GM18867 (cell line): ENCODE data around the gene TAF11.
A peak's percentile ranks its signal among the peaks of the same experiment; 100 is the strongest.
"Not testable (repeated sequence)": the region's sequence is repeated elsewhere in the genome, so short reads cannot be mapped to it uniquely, and the experiment has no call there.

ENCODE experiments used
- ATAC-seq: cut with Tn5 transposase; IDR thresholded peaks from one replicate; pipeline ENCODE4 v1.9.1; 2021; ENCODE audit warnings: mild to moderate bottlenecking, moderate library complexity; ENCODE audit not compliant: unreplicated experiment

Gene TAF11

DNA sequence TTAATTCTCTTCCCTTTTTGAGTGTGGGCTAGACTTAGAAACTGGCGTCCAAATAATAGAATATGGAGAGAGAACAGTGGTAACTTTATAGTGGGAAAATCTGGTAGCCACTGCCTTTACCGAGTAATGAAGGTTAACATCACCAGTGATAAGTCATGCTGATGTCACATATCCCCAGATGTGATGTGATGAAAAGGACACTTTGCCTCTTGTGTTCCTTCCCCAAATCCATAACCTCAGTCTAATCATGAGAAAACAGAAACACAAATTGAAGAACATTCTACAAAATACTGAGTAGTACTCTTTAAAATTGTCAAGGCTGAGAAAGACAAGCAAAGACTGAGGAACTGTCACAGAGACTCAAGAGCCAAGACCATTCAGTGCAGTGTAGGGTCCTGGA lies 19.0 kb upstream of the TAF11 start:
- no peak for ATAC-seq

DNA sequence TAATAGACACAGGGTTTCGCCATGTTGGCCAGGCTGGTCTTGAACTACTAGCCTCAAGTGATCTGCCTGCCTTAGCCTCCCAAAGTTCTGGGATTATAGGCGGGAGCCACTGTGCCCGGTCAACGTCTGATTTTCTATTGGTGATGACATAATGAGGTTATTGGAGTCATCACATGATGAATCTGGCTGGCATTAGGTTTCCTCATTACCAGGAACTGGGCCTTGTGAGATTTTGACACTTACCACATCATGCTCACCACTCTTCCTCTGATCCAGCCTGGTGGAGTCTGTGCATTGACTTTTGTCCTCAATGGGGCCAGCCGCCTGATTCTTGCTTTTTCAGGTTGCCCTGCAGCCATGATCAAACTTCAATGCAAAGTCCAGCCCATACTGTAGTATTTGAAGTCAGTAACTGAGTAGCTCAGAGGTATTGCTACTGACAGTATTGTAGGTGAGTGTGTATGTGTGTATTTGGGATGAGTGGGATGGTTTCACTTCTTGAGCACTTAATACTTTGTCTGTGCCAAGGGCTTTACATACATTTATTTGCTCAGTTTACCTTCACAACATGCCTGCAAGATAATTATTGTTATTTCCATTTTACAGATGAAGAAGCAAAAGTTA lies 17.3 kb upstream of the TAF11 start:
- no peak for ATAC-seq

DNA sequence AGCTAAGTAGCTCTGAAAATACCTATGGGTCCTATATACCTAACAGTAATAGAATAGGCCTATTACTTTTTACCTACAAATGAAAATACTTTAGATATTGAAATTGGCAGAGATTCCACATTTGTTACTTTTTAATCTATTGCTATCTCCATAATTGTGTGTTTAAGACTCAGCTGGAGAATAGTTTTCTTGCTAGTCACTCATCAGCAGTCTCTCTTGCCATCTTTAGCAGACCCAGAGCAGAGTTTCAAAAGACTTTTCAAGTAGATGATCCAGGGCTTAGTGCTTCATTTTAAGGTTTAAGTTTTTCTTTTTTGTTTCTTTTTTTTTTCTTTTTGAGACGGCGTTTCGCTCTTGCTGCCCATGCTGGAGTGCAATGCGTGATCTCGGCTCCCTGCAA lies 14.1 kb upstream of the TAF11 start:
- ATAC-seq = no peak

DNA sequence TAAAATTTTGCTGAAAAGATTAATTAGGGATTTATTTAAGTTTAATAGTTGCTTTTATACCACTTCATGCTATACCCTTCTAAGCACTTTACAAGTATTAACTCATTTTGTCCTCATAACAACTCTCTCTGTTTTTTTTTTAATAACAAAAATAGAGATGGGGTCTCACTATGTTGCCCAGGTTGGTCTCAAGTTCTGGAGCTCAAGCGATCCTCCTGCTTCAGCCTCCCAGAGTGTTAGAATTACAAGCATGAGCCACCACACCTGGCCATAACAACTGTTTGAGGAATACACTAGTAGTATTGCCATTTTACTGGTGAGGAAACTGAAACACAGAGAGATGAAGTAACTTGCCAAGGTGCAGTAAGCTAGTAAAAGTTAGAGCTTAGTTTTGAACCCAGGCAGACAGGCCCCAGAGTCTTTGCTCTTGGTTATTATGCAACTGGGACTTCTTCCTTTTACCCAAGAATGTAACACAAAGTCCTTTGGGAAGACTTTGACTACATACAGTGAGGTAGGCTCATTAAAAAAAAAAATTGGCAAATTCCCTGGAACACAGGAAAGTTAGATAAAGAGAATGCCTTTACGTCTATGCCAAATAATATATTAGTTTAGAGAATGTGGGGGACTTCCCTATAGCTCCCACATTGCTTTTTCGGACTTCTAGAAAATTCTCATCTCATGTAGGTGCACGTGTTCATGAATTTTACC lies 12.6 kb upstream of the TAF11 start:
- ATAC-seq = no peak

DNA sequence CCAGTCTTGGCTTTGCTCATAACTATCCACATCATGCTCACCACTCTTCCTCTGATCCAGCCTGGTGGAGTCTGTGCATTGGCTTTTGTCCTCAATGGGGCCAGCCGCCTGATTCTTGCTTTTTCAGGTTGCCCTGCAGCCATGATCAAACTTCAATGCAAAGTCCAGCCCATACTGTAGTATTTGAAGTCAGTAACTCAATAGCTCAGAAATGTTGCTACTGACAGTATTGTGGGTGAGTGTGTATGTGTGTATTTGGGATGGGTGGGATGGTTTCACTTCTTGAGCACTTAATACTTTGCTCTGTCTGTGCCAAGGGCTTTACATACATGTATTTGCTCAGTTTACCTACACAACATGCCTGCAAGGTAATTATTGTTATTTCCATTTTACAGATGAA lies 11.9 kb upstream of the TAF11 start:
- ATAC-seq = not testable (repeated sequence)

DNA sequence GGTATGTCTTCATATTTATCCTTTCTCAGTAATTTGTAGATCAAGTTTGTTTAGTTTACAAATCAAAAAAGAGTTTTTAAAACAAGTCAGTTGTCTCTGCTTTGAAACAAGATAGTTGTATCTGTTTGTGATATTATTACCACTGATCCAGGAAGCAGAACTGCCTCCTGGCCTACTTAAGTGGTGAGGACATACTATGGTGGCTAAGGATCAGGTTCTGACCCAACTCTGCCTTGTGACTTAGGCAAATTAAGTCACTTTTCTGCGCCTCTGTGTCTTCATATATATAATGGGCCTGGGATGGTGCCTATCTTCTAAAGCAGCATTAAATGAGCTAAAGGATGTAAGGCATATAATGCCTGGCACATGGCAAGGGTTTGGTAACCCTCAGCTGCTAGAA lies 9.9 kb upstream of the TAF11 start:
- no peak for ATAC-seq

DNA sequence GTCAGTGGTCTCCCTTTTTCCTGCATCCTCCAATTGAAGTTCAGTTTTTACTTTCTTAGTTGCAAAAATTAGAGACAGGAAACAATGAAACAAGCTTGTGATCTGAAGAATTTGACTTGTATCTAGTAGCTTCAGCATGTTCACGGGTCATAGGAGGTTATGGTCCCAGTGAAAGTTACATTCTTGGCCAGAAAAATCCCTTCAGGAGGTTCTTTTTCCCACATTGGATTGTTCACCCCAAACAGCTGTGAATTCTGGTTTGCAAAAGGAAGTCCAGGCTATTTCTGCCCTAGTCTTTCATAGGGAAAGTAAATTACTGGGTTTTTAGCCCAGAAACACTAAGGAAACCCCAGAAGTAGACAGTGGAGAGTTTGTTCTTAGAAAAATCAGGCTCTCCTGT lies 9.3 kb upstream of the TAF11 start:
- no peak for ATAC-seq

DNA sequence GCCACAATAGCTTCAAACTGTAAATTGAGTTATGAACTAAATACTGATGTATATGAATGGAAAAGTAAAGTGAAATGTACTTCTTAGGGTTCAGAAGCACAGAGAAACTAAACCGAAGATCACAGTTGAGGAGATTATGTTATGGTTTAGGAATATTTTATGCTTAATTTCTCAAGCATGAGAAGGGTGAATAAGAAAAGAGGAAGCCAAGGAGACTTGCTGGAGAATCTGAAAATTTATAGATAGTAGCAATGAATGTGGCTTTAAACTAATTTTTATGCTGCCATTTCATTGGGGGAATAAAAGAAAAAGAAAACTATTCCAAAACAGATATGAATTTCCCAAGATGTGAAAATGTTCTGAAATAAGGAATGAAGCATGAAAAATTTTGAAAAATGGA lies 6.9 kb upstream of the TAF11 start:
- no peak for ATAC-seq

DNA sequence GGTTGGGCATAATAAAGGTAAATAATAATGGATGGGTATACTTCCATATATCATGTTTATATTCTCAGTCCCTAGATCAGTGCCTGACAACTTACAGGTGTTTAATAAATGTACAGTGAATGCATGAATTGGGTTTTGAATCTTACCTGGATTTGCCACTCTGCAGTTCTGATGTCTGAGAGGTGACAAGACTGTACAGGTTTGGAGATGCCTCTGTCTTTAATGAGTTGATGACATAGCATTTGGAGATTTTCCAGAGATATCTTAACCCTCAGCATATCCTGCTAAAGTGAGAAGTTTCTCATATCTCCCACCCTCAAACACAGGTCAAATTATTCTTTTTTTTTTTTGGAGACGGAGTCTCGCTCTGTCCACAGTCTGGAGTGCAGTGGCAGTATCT lies 3.5 kb upstream of the TAF11 start:
- no peak for ATAC-seq

DNA sequence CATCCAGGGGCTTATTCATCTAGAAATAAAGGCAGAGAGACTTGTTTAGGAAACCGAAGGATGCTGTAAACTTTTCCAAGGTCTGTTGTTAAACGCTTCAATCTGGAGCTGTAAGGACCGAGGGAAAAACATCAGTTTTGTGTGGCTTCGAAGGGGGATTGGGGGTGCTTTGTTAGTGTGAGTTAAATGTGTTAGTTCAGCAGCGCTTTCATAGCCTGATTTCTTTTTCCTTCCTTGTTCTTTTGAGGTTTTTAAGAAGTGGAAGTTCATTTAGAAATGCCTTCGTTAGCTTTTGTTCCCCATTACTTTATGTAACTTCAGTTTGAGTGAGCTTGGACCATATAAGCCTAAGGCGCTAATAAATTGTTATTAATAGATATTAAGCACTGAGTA lies 2.7 kb upstream of the TAF11 start:
- ATAC-seq = no peak

DNA sequence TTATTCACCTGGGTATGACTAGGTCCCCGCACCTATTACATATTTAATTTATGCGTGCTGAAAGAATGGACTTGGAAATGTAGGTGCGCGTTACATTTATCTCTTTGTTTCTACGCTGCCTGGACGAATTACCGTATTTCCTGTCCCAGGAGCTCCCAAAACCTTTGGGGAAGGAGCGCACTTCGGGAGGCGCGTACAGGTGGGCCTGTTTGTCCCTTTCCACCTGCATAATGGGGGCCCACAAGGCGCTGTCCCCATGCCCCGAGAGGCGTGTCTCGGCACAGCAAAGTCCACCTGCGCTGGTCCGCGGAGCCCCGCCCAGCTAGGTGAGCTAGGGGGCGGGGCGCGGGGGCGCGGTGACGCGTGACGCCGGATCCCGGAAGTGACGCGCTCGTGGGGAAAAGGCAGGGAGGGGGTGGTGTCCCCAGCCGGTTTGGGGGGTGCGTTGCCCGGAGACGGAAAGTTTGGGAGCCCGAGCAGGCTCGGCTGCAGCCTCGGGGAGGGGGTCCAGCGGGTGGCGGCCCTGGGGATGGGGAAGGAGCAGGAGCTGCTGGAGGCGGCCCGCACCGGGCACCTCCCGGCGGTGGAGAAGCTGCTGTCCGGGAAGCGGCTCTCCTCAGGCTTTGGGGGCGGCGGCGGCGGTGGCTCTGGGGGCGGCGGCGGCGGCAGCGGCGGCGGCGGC lies 1.2 kb upstream of the TAF11 start, which contains the start of gene ANKS1A:
ANKS1A (plus strand) TSS at position 382 of the 682 bp plus-strand sequence; CDS start at position 530, 148 bp downstream.
- peak; percentile 60 for ATAC-seq

DNA sequence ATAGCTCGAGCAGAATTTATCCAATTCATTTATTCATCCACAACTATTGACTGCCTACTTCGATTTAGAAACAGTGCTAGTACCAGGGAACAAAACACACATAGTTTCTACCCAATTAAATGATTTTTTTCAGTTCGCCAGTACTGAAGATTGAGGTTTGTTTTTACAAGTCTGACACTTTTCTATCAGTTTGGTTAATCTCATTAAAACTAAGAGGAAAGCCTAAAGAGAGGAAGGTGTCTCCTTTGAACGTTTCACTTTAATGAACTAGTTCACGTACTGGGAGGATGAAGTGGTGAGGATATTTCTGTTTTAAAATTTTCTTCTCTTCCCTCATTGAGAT lies 643 bp upstream of the TAF11 start:
- no peak for ATAC-seq

DNA sequence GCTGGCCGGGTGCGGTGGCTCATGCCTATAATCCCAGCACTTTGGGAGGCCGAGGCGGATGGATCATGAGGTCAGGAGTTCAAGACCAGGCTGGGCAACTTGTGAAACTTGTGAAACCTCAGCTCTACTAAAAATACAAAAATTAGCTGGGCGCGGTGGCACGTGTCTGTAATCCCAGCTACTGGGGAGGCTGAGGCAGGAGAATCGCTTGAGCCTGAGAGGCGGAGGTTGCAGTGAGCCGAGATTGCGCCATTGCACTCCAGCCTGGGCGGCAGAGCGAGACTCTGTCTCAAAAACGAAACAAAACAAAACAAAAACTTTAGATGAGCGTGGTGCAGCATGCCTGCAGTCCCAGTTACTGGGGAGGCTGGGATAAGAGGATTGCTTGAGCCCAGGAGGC lies 2.0 kb downstream of the TAF11 start:
- ATAC-seq = not testable (repeated sequence)

DNA sequence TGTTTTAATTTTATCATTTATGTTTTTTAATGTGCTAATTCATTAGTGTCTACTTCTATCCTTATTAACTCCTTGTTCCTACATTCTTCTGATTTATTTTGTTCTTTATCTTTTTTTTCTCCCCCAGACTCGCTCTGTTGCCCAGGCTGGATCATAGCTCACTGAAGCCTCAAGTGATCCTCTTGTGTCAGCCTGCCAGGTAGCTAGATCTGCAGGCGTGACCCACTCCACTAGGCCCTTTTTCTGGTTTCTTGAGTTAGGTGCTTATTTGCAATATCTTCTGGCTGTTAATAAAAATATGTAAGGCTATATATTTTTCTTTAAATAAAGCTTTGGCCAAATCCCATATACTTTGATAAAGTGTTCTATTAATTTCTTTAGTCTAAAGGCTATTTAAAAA lies 2.8 kb downstream of the TAF11 start:
- ATAC-seq = no peak

DNA sequence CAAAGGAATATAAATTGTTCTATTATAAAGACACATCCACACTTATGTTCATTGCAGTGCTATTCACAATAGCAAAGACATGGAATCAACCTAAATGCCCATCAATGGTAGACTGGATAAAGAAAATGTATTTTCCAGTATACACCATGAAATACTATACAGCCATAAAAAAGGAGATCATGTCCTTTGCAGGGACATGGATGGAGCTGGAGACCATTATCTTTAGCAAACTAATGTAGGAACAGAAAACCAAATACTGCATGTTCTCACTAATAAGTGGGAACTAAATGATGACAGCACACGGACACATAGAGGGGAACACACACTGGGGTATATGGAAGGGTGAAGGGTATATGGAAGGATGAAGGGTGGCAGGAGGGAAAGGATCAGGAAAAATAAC lies 3.8 kb downstream of the TAF11 start:
- not testable (repeated sequence) for ATAC-seq

DNA sequence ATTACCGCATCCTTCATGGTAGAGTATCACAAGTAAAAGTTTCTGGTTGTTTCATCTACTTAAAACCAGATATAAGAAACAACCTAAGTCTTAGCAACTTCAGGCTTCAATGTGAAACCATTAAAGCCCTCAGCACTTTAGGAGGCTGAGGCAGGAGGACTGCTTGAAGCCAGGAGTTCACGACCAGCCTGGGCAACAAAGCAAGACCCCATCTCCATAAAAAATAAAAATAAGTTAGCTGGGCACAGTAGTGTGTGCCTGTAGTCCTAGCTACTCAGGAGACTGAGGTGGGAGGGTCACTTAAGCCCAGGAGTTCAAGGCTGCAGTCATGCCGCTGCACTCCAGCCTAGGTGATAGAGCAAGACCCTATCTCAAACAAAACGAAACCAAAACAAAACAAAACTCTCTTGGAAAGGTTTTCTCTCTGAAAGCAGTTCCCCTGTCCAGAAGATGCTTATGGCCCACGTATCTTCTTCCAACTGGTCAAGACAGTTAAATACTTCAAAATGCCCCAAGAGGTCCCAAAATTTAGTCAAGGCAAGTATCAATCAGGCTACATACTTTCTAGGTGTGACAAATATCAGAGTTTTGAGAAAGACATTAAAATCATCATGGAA lies 9.9 kb downstream of the TAF11 start:
- ATAC-seq = no peak

DNA sequence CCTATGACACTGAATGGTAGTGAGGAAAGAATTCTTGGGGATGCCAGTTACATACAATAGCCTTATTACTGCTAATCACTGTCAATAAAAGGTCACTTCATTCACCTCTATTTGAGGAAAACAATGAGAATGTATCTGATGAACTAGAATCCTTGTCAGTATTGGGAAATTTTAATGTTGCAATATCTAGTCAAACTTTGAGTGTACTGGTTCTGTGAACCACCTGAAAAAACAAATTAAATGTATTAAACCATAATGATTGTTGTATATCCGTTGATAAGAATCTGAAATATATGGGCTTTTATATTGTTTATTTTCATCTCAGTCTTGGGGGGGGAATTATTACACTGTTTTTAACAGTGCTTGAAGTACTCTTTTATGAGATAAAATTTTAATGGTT lies 10.6 kb downstream of the TAF11 start:
- ATAC-seq = no peak

DNA sequence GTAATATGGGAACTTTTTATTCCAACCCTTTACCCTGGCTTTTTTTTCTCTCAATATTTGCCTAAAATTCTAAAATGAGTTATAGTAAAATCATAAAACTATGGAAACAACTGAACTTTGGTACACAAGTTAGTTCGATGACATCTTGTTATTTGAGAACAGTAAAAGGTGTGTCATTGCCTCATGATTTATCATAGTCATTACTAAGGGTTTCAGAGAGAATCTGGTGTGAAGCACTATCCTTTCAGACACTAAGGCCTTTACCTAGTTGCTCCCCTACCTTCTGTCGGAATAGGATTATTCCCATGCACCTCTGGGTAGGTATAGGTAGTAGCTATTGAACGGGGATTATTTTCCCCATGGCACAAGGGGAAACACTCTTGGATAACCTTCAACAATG lies 11.4 kb downstream of the TAF11 start:
- no peak for ATAC-seq

DNA sequence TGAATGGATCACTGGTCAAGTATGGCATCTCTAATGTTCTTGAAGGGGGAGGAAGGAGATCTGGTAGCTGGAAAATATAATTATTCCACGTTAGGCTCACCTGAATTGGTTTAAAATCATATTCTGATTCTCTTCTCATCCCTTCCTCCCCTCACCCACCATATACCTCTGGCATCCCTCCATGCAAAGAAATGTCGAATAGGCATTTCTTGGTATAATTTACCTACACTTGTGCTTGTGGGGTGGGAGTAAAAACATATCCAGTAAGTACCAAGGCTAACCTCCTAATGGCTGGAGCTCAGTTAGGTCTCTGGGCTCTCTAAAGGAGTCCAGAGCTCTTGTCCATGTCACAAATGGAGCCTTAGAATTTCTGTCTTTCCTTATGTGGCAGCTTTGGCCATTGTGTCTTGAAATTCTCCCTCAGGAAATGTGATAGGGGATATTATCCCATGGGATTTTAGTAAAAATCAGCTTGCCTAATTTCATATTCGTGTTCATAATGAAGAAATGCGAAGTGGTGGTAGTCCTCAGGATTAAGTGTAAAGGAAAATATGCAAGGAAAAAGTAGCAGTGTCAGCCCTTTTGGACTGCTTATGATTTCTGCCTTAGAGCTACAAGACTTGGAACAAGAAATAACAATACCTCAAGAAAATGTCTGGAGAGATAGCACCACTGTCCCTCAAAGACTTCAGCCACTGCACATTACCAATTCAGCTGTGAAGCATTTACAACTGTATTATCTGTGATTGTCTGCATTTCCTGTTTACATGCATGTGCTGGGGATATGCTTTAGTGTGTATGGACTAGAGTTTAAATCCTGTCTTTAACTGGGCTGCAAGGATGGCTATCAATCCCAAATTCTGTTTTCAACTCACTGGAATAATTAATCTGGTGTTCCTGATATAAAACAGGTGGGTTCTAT lies 12.3 kb downstream of the TAF11 start:
- no peak for ATAC-seq

DNA sequence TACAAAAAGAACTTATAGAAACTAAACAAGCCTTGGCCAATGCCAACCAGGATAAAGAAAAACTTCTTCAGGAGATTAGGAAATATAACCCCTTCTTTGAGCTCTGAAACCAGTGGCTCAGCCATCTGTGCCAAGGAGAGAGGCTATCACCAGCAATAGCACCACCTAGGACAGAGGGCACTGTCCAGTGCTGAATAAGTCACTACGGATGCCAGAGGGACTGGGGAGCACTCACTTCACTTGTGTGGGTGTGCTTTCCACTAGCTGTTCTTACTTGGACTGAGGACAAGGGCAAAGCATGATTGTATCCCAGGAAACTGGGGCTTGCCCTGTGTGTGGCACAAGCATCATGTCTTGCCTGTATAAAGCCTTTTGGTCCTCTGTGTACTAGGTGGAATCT lies 15.5 kb downstream of the TAF11 start:
- ATAC-seq = no peak

DNA sequence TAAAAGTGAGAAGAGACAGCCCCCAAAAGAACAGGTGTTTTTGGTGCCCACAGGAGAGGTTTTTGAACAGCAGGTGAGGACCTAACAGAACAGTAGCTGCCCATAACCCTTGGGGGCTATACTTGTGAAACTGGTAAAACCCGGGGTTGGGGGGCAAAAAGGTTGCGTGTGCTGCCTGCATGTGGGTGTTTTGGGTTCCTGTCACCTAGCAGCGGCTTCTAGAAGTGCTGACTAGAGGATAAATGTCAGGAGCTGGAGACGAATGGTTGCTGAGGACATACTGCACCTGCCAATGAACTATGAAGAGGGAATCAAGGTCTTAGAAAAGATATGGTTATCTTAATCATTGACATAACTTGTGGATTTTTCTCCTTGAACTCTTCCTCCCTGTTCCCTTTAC lies 16.0 kb downstream of the TAF11 start:
- ATAC-seq = no peak
